Fibroblast of skin of abdomen (primary cell): Measurements from ENCODE around the gene GPX8.

Source experiments
- DNase-seq: peaks from one replicate; pipeline ENCODE4 v3.0.0-alpha.2; 2013

Gene GPX8

GRCh38 chr5:55172937-55173686 is 13.1 kb downstream of the GPX8 start, which contains the start of gene CDC20B:
TSS of gene CDC20B (minus strand) at chr5:55173177. CDS start at chr5:55173000, 177 bp downstream.
- peak; percentile 74 for DNase-seq

- DNase-seq, result no peak
Observed at GRCh38 chr5:55173687-55174230, 13.8 kb downstream of the GPX8 start.

- DNase-seq, result no peak
Observed at GRCh38 chr5:55175781-55176175, 15.8 kb downstream of the GPX8 start.

- no peak for DNase-seq
Observed at GRCh38 chr5:55176176-55176818, 16.3 kb downstream of the GPX8 start.

- no peak for DNase-seq
Observed at GRCh38 chr5:55177078-55177477, 17.1 kb downstream of the GPX8 start.

GRCh38 chr5:55180016-55180415 is 20.0 kb downstream of the GPX8 start:
- DNase-seq, result no peak

GRCh38 chr5:55187370-55187769 is 27.4 kb downstream of the GPX8 start:
- DNase-seq, result no peak

- no peak for DNase-seq
Observed at GRCh38 chr5:55188656-55189540, 28.9 kb downstream of the GPX8 start.

GRCh38 chr5:55191165-55191564 is 31.2 kb downstream of the GPX8 start:
- no peak for DNase-seq

- no peak for DNase-seq
Observed at GRCh38 chr5:55205001-55205400, 45.0 kb downstream of the GPX8 start.

GRCh38 chr5:55211184-55211874 is 51.4 kb downstream of the GPX8 start:
- no peak for DNase-seq
